Muscle of leg (tissue), 11 donors: ENCODE data around the gene SLC35D1. TPM values are rescaled to one million over a fixed set of nuclear protein-coding genes. Genes with fewer than 3 reads are reported as not detected.
"Not testable (repeated sequence)": the region's sequence is repeated elsewhere in the genome, so short reads cannot be mapped to it uniquely, and the experiment has no call there.

Source experiments
- DNase-seq: peaks from one replicate; pipeline ENCODE4 v3.0.0; 2013
- H3K27ac ChIP-seq: one replicate; pipeline ENCODE4 v1.5.1; 2013; ENCODE audit warnings: mild to moderate bottlenecking, low read length, control low read depth
- H3K27me3 ChIP-seq: one replicate; pipeline ENCODE4 v1.6.1; 2013; ENCODE audit warnings: low read length; ENCODE audit not compliant: control insufficient read depth, insufficient read depth
- H3K36me3 ChIP-seq: one replicate; pipeline ENCODE4 v1.6.1; 2013; ENCODE audit warnings: low read length; ENCODE audit not compliant: control insufficient read depth, insufficient read depth
- H3K4me1 ChIP-seq: one replicate; pipeline ENCODE4 v1.6.1; 2013; ENCODE audit warnings: low read length; ENCODE audit not compliant: control insufficient read depth, insufficient read depth
- H3K4me3 ChIP-seq: one replicate; pipeline ENCODE4 v1.5.1; 2013; ENCODE audit warnings: low read length, control low read depth
- H3K9me3 ChIP-seq: replicated peaks from 2 replicates; pipeline ENCODE4 v1.6.1; 2013; ENCODE audit warnings: low read depth, low read length; ENCODE audit not compliant: control insufficient read depth
- WGBS: methylation state at CpG from one replicate; pipeline ENCODE4 v1.1.5; 2013; ENCODE audit warnings: missing lambda C conversion rate; ENCODE audit not compliant: insufficient coverage; 5-methylcytosine and 5-hydroxymethylcytosine counted together
- polyA plus RNA-seq, 8 donors: library from polyadenylated mRNA; unstranded; fragments of 120-200 nt; gene quantifications; one replicate each; pipeline versions ENCODE4 v1.2.1 to v1.2.3, GENCODE V29; 2013; ENCODE audit warnings: inconsistent platforms in 1 of 8, low replicate concordance in 1 of 8; ENCODE audit not compliant: insufficient read length in 8 of 8, insufficient read depth in 1 of 8
- total RNA-seq: library from RNA; stranded (reverse); fragments of 120-200 nt; gene quantifications from one replicate; pipeline ENCODE4 v1.2.4, GENCODE V29; 2013

Gene SLC35D1
- total and polyA plus RNA-seq, 9 donors, result 6.0 to 9.0 (median 6.8) TPM

DNA sequence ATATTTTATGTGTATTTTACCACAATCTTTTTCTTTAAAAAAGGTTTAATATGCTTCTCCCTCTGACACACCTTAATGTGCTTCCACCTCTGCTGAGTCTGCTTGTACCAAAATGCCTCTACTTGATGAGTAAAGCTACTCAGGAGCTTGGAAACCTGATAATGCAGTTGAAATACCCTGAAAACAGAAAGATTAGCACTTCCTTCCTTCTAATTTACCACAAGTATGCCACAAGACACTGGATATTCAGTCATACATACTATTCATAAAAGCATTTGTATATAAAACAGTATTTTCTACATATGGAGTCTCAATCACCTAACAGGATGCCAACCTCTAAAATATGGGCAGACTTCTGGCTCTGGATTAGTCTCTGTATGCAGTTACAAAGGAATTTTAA, 55.0 kb downstream of the SLC35D1 start:
- no peak for DNase-seq
- H3K27ac ChIP-seq, result no peak overlapping the region
- H3K4me1 ChIP-seq, result no peaks in the 10 kb centered on the region
- H3K9me3 ChIP-seq, result no peaks in the 10 kb centered on the region
- H3K4me3 ChIP-seq, result no peak overlapping the region
- peaks cover 19% of the 10 kb centered on the region for H3K36me3 ChIP-seq
- no peaks in the 10 kb centered on the region for H3K27me3 ChIP-seq

GRCh38 chr1:66996018-66996682, 57.8 kb downstream of the SLC35D1 start:
- 72% methylated on average over 7 of the region's 7 CpGs for WGBS
- H3K4me1 ChIP-seq, result no peaks in the 10 kb centered on the region
- DNase-seq, result peak; percentile 83

GRCh38 chr1:66993076-66993475, 60.9 kb downstream of the SLC35D1 start:
- Histone ChIP-seq H3K4me1 (no peaks in the 10 kb centered on the region), H3K36me3 (peaks cover 7% of the 10 kb centered on the region), H3K9me3 (no peaks in the 10 kb centered on the region), H3K27ac (no peak overlapping the region), H3K27me3 (no peaks in the 10 kb centered on the region), H3K4me3 (no peak overlapping the region)
- WGBS, result 40% methylated on average over 1 of the region's 3 CpGs
- no peak for DNase-seq

More at GRCh38 chr1:66996018-66996682, 57.8 kb downstream of the SLC35D1 start:
- no peaks in the 10 kb centered on the region for H3K9me3 ChIP-seq
- no peak overlapping the region for H3K4me3 ChIP-seq
- no peaks in the 10 kb centered on the region for H3K27me3 ChIP-seq
- peaks cover 10% of the 10 kb centered on the region for H3K36me3 ChIP-seq
- no peak overlapping the region for H3K27ac ChIP-seq

DNA sequence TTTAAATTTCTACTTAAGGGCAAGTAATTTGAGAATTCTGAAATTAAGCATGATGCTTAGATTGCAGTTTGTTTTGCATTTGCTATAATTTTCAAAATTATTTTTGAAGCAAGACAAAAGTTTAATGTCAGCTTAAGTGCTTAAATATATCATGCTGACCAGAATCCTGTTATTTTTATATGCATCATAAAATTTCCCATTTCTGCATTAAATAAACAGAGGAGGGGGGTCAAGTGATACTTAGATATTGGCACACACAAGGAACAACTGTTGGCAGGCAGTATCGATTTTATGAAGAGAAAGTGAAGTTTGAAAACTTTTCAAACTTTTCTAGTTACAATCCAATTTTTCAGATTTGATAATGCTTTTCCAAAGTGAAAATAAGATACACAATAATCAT, 68.1 kb downstream of the SLC35D1 start:
- no peak for DNase-seq
- H3K4me3 ChIP-seq, result no peak overlapping the region
- H3K27me3 ChIP-seq, result no peaks in the 10 kb centered on the region
- no peaks in the 10 kb centered on the region for H3K4me1 ChIP-seq
- peaks cover 14% of the 10 kb centered on the region for H3K36me3 ChIP-seq
- no peaks in the 10 kb centered on the region for H3K9me3 ChIP-seq
- WGBS, result no CpG with 5 or more reads among the region's 1 CpG
- no peak overlapping the region for H3K27ac ChIP-seq

DNA sequence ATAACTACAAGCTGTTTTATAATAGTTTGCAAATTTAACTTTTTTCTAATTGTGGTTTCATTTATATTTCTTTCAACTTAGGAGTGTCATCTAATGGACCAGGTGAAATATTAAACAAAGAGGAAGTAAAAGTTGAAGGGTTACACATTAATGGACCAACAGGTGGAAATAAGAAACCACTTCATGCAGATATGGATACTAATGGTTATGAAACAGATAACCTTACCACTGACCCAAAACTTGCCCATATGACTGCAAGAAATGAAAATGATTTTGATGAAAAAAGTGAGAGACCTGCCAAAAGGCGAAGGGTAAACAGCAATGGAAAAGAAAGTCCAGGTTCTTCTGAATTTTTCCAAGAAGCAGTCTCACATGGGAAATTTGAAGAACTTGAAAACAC, 69.5 kb downstream of the SLC35D1 start:
- H3K4me3 ChIP-seq, result no peak overlapping the region
- no peaks in the 10 kb centered on the region for H3K27me3 ChIP-seq
- H3K36me3 ChIP-seq, result peaks cover 14% of the 10 kb centered on the region
- H3K4me1 ChIP-seq, result no peaks in the 10 kb centered on the region
- H3K9me3 ChIP-seq, result no peaks in the 10 kb centered on the region
- no peak for DNase-seq
- no peak overlapping the region for H3K27ac ChIP-seq
- WGBS, result no CpG with 5 or more reads among the region's 1 CpG

DNA sequence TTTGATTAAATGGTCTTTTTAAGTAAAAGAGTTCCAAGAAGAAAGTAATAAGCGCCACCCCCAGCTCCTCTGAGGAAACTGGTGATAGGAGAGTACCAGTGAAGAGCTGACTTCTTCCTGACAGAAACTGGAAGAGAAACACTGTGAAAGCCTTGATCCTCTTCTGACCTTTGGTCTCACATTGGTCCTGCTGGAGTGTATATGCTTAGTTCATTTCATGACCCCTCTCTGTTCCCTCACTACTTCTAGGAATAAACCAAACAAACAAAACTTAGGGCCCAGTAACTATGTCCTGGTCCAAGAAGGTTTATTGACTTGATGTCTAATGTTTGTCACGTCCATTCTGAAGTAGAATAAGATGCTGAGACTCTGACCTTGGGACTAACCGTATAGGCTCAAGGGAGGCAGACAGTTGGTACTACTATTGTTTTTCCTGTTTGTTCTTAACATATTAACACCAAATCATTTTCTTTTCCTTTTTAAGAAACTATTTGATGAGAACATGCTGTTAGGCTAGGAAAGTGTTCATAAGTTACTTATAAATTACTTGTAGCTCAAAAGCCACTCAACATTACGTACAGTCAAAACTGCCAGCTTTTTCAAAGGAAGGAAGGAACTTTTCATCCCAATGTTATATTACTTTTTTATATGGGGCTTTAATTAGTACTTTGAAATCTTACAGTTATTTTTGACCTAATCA, 71.2 kb downstream of the SLC35D1 start:
- no peak overlapping the region for H3K27ac ChIP-seq
- WGBS, result no CpG with 5 or more reads among the region's 4 CpGs
- DNase-seq, result no peak
- no peaks in the 10 kb centered on the region for H3K4me1 ChIP-seq
- peaks cover 12% of the 10 kb centered on the region for H3K36me3 ChIP-seq
- no peaks in the 10 kb centered on the region for H3K9me3 ChIP-seq
- no peaks in the 10 kb centered on the region for H3K27me3 ChIP-seq
- H3K4me3 ChIP-seq, result no peak overlapping the region

DNA sequence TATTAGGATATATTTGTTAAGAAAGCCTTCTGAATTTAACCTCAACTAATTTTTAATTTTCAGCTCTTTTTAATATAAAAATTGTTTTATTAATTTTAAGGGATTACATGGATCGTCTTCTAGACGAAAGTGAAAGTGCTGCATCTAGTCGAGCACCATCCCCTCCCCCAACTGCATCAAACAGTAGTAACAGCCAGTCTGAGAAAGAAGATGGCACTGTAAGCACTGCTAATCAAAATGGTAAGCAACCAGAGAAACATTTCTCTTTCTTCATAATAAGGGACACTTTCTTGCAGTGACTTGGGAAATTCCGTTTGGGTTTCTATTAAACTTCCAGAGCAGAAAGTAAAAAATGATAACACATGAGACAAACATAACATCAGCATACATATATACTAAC, 72.3 kb downstream of the SLC35D1 start:
- Histone ChIP-seq H3K4me1 (no peaks in the 10 kb centered on the region), H3K27me3 (no peaks in the 10 kb centered on the region), H3K36me3 (peaks cover 15% of the 10 kb centered on the region), H3K27ac (no peak overlapping the region), H3K9me3 (no peaks in the 10 kb centered on the region), H3K4me3 (no peak overlapping the region)
- no peak for DNase-seq
- WGBS, result 67% methylated on average over 3 of the region's 4 CpGs

DNA sequence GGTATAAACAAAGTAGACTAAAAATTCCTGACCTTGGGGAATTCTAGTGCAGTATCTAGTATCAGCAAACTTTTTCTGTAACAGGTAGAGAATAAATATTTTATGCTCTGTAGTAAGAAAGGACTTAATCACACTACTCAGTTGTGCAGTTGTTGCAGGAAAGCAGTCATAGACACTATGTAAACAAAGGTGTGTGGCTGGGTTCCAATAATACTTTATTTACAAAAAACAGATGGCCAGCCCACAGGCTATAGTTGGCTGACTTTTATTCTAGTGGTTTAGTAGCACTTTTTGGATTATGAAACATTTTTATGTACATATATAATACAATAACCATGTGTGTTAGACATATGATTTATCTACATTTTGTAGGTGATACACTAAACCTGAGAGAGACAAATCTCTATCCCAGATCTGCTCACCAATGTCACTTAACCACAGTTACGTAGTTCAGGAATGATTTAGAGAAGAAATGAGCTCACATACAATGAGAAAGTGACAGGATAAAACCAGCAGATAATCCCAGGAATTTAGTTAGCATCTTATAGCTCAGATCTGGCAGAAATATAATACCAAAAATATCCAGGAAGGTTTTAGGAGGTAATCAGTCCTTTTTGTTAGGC, 73.1 kb downstream of the SLC35D1 start:
- no peak overlapping the region for H3K27ac ChIP-seq
- DNase-seq, result no peak
- WGBS, result no CpG with 5 or more reads among the region's 1 CpG
- no peaks in the 10 kb centered on the region for H3K4me1 ChIP-seq
- H3K4me3 ChIP-seq, result no peak overlapping the region
- H3K36me3 ChIP-seq, result peaks cover 15% of the 10 kb centered on the region
- no peaks in the 10 kb centered on the region for H3K9me3 ChIP-seq
- H3K27me3 ChIP-seq, result no peaks in the 10 kb centered on the region

GRCh38 chr1:66979621-66980020, 74.3 kb downstream of the SLC35D1 start:
- H3K36me3 ChIP-seq, result peaks cover 21% of the 10 kb centered on the region

DNA sequence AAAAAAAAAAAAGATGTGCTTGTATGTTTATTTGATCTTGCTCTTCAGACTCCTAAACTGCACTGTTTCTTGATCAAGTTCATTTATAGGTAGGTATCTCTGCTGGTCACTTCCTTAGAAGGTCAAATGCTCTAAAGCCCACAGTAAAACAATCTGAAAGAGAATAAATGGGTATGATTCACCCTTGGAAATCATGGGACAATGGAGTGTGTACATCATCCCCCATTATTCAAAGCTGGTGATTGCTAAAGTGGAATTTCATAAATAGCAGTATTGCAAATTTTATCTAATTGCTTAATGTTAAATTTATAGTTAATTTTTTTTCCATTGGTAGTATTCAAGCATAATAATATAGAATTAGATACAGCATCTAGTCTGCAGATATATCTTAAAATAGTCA, 75.7 kb downstream of the SLC35D1 start:
- Histone ChIP-seq H3K4me3 (no peak overlapping the region), H3K36me3 (peaks cover 18% of the 10 kb centered on the region), H3K27me3 (no peaks in the 10 kb centered on the region), H3K9me3 (no peaks in the 10 kb centered on the region), H3K4me1 (no peaks in the 10 kb centered on the region), H3K27ac (no peak overlapping the region)
- DNase-seq, result no peak

More at GRCh38 chr1:66979621-66980020, 74.3 kb downstream of the SLC35D1 start:
- not testable (repeated sequence) for DNase-seq, H3K27me3 ChIP-seq, H3K9me3 ChIP-seq, H3K27ac ChIP-seq, H3K4me1 ChIP-seq, H3K4me3 ChIP-seq
- 100% methylated on average over 1 of the region's 11 CpGs for WGBS
